ENCODE data around the gene PHTF2.

DNA sequence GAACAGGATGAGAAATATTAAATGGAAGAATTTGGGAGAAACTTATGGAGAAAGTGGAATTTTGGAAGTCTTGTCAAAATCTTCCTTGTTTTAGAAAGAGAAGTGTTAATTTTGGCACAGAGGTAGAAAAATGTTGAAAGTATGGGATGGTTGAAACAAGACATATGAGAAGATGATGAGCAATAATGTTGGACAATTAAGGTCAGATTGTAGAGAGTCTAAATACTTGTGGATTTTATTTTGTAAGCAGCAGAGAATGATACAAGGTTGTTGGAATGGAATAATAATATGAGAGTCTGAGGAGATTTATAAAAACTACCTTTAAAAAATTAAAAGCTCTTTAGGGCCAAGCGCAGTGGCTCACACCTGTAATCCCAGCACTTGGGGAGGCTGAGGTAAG lies 34.6 kb downstream of the PHTF2 start:
- TF ChIP-seq POLR2A (IDR thresholded peaks at IDR 0.05) = no peak
- TF ChIP-seq, protein P1, sequence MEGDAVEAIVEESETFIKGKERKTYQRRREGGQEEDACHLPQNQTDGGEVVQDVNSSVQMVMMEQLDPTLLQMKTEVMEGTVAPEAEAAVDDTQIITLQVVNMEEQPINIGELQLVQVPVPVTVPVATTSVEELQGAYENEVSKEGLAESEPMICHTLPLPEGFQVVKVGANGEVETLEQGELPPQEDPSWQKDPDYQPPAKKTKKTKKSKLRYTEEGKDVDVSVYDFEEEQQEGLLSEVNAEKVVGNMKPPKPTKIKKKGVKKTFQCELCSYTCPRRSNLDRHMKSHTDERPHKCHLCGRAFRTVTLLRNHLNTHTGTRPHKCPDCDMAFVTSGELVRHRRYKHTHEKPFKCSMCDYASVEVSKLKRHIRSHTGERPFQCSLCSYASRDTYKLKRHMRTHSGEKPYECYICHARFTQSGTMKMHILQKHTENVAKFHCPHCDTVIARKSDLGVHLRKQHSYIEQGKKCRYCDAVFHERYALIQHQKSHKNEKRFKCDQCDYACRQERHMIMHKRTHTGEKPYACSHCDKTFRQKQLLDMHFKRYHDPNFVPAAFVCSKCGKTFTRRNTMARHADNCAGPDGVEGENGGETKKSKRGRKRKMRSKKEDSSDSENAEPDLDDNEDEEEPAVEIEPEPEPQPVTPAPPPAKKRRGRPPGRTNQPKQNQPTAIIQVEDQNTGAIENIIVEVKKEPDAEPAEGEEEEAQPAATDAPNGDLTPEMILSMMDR (IDR thresholded peaks at IDR 0.05) = no peak

Data from transverse colon (tissue), 3 donors.